Inflammatory macrophage treated with lipopolysaccharide for 4 hours (primary cell): ENCODE data around the gene AMIGO1.
A peak's percentile ranks its signal among the peaks of the same experiment; 100 is the strongest.
"Not testable (repeated sequence)": the region's sequence is repeated elsewhere in the genome, so short reads cannot be mapped to it uniquely, and the experiment has no call there.

Experiments used
- DNase-seq: peaks from one replicate; pipeline ENCODE4 v3.0.0-alpha.2; 2020

AMIGO1 gene

GRCh38 chr1:109481646-109482045, 27.9 kb downstream of the AMIGO1 start:
- no peak for DNase-seq

DNA sequence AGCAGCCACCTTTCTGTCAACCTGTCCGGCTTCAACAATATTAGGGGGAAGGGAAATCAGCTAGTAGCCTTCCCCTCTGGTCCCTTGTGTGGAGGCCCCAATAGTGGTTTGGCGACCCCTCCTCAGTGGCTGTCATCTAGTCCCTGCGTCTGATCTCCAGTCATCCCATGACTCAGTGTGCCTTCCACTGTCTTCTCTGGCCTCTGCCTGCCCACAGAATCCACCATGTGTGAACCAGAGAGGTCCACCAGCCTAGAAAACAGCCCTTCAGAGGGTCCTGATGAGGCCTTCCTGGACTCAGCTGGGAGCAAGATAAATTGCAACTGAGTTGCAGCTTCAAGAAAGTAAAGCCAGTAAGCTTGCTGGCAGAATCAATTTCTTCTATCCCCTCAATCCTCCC, 29.6 kb downstream of the AMIGO1 start:
- DNase-seq = no peak

DNA sequence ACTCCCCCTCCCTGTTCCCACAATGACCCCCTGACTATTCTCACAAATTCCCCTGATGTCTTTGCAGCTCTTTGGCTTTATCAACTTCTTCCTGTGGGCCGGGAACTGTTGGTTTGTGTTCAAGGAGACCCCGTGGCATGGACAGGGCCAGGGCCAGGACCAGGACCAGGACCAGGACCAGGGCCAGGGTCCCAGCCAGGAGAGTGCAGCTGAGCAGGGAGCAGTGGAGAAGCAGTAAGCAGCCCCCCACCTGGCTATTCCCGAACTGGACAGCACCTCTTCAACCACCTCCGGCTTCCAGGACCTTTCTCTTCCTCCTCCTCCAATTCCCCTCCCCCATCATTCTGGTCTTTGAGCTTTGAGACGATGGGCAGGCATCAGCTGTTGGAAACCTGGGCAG, 30.2 kb downstream of the AMIGO1 start:
- no peak for DNase-seq

DNA sequence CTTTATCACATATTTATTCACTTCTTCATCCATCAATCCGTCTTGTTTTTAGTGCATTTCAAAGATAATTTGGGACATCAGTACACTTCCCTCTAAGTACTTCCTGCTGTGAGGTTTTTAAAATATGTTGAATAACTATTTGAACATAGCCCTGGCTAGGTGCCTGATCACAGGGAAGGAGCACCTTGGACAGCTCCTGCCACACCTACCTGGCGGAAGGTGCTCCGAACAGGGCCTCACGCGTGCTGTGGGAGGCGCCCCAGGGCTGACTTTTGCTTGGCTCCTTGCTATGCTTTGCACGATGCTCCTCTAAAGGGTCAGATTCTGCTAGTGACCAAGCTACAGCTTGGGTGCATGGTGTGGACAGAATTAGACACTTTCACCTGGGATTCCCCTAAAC, 30.7 kb downstream of the AMIGO1 start:
- no peak for DNase-seq

DNA sequence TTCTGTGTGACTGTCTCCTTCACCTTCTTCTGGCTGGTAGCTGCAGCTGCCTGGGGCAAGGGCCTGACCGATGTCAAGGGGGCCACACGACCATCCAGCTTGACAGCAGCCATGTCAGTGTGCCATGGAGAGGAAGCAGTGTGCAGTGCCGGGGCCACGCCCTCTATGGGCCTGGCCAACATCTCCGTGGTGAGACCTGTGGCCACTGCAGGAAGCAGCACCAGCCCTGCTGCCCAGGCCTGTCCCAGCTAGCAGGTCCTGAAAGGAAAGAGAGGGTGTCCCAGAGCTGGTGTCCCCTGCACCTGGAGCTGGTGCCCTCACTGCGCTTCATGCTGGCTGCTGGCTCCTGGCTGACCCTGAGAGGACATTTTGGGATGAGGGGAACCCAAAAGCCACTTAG, 31.7 kb downstream of the AMIGO1 start:
- DNase-seq = no peak

GRCh38 chr1:109476825-109477224, 32.7 kb downstream of the AMIGO1 start:
- DNase-seq = no peak

DNA sequence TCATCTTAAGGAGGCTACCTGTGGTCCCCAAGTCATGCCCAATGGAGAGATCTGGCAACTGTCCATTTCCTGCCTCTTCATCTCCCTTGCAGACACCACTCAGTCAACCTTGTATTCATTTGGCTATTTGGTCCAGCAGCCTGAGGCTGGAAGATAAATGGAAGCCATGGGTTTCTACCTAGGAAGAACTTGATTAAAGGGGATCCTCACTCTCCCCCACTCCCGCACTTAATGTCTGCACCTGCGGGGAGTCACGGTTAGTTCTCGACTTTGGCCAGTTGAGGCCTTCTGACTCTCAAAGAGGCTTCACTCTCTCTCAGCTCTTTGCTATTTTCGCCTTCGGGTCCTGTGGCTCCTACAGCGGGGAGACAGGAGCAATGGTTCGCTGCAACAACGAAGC, 34.3 kb downstream of the AMIGO1 start:
- DNase-seq = no peak

- DNase-seq = no peak
Measured at GRCh38 chr1:109474697-109475096, 34.8 kb downstream of the AMIGO1 start.

- DNase-seq = not testable (repeated sequence)
Measured at GRCh38 chr1:109473284-109474057, 36.1 kb downstream of the AMIGO1 start.

GRCh38 chr1:109472779-109473178, 36.7 kb downstream of the AMIGO1 start:
- no peak for DNase-seq

- no peak for DNase-seq
Measured at GRCh38 chr1:109470245-109470644, 39.3 kb downstream of the AMIGO1 start.

GRCh38 chr1:109468903-109469302, 40.6 kb downstream of the AMIGO1 start:
- no peak for DNase-seq

DNA sequence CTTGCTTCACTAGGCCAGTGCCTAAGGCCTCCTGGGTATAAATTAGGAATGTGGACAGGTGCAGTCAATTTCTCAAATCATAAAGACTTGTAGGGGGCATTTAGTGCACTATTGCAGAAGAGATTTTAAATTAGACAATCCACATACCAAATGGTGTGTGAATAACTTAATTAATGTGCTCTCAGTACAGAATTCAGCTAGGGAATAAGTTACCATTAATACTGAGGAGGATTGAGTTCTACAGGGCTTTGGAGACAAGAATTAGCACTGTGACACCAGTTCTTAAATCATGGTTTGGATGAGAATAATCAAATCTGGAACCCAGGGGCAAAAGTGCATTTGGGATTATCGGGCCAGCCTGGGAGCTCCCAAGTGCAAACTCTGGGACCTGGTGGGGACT, 41.5 kb downstream of the AMIGO1 start:
- no peak for DNase-seq

GRCh38 chr1:109467301-109467777, 42.2 kb downstream of the AMIGO1 start:
- DNase-seq = no peak

- DNase-seq = peak; percentile 11
Measured at GRCh38 chr1:109466452-109467300, 42.9 kb downstream of the AMIGO1 start, which contains the start of gene SYPL2. Gene SYPL2 (plus strand): TSS chr1:109466546. CDS start chr1:109466844, 298 bp downstream.

DNA sequence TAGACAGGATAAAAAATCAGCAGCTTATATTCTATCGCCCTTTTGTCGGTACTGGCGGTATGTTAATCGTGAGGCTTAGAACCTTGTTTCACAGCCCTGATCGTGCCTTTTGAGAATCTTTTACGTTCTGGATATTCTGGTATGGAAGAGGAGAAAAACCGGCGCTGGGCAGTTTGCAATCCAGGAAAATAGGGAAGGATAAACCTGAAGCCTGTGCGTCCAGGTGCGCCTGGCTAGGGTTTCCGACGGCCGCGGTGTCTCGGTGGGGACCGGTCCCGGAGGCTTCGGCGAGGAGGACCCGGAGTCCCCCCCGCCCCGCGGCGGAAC, 43.4 kb downstream of the AMIGO1 start:
- DNase-seq = no peak

DNA sequence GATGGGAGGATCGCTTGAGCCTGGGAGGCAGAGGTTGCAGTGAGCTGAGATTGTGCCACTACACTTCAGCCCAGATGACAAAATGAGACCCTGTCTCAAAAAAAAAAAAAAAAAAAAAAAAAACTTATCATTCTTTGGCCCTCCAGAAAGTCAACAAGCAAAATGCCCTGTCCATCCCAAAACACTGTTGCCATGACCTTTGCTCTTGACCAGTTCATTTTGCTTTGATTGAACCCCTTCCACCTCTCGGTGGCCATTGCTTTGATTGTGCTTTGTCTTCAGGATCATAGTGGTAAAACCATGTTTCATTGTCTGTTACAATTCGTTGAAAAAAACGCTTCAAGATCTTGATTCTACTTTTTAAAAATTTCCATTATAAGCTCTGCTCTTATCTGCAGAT, 51.7 kb downstream of the AMIGO1 start:
- DNase-seq = no peak

GRCh38 chr1:109454497-109455133, 54.9 kb downstream of the AMIGO1 start:
- DNase-seq = no peak
